Measurements from ENCODE around the gene TARM1.

Gene TARM1

DNA sequence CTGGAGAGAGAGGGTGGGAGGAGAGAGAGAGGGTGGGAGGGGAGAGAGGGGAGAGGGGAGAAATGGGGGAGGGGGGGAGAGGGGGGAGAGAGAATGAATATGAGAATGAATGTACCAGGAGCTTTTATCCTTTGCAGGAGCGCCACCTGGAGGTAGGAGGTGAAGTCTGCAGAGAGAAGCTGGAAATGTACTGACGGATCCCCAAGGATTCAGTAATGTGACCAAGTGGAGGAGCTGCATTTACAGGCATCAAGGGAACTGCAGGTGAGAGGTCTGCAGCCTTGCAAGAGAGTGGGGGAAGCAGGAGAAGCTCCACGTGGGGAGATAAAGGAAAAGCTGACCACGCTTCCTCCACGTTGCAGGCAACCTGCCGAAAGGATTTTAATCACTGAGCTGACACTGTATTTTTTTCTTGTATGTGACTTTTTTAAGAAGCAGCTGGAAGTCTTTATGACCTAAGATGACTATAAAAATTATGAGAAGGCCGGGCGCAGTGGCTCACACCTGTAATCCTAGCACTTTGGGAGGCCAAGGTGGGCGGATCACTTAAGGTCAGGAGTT is 51.2 kb downstream of the TARM1 start:
- DNase-seq, result peak; percentile 3

- no peak for DNase-seq
Measured at GRCh38 chr19:54029301-54029700, 51.9 kb downstream of the TARM1 start.

- DNase-seq, result no peak
Measured at GRCh38 chr19:54026656-54027055, 54.5 kb downstream of the TARM1 start.

GRCh38 chr19:54024660-54025059 is 56.5 kb downstream of the TARM1 start:
- DNase-seq, result no peak

- DNase-seq, result no peak
Measured at GRCh38 chr19:54023191-54023590, 58.0 kb downstream of the TARM1 start.

DNA sequence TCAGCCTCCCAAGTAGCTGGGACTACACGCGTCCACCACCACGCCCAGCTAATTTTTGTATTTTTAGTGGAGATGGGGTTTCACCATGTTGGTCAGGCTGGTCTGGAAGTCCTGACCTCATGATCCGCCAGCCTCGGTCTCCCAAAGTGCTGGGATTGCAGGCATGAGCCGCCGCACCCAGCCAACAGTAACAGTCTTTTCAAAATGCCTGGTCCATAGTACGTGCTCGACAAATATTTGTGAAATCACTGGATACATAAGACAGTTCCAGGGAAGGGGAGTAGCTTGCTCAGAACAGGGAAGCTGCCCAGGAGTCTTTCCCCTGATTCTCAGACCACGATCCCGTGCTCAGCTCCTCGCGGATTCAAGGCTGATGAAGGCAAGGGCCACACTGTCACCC is 59.2 kb downstream of the TARM1 start:
- no peak for DNase-seq

DNA sequence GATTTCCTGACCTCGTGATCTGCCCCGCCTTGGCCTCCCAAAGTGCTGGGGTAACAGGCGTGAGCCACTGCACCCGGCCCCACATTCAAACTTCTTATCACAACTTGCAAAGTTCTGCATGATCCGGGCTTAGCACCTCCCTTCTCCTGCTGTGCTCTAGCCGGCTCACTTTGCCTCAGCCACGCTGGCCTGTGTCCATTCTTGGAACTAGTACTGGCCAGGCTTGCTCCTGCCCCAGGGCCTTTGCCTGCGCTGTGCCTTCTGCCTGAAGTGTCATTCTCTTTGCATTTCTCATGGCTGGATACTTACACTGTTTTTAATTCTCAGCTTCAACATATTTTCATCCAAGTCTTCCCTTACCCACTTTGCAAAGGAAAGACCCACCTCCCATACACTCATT is 59.8 kb downstream of the TARM1 start:
- DNase-seq, result no peak
